Liver (tissue), 9 donors: ENCODE measurements around the gene ITGA2. TPM values are rescaled to one million over a fixed set of nuclear protein-coding genes. Genes with fewer than 3 reads are reported as not detected.

Experiments
- DNase-seq: peaks from one replicate; pipeline ENCODE4 v3.0.0-alpha.2; 2017; ENCODE audit warnings: low spot score
- H3K27ac ChIP-seq, 2 donors: one replicate each; pipeline ENCODE4 v1.7.0; 2013; ENCODE audit warnings: inconsistent platforms in 2 of 2, low read length in 2 of 2, control low read depth in 1 of 2, low read depth in 1 of 2, mild to moderate bottlenecking in 1 of 2
- H3K27me3 ChIP-seq, 4 donors: one replicate each; pipeline versions ENCODE4 v1.6.1 to v1.7.0; 2013; ENCODE audit warnings: low read length in 3 of 4, inconsistent platforms in 1 of 4, mild to moderate bottlenecking in 1 of 4, moderate library complexity in 1 of 4; ENCODE audit not compliant: control insufficient read depth in 4 of 4, insufficient read depth in 4 of 4
- H3K36me3 ChIP-seq, 4 donors: one replicate each; pipeline versions ENCODE4 v1.6.1 to v1.7.0; 2013; ENCODE audit warnings: low read length in 3 of 4, mild to moderate bottlenecking in 3 of 4, low read depth in 1 of 4, moderate library complexity in 1 of 4; ENCODE audit not compliant: control insufficient read depth in 4 of 4, insufficient read depth in 3 of 4
- H3K4me1 ChIP-seq, 4 donors: one replicate each; pipeline versions ENCODE4 v1.6.1 to v1.7.0; 2013; ENCODE audit warnings: low read length in 3 of 4, mild to moderate bottlenecking in 3 of 4, moderate library complexity in 1 of 4; ENCODE audit not compliant: control insufficient read depth in 4 of 4, insufficient read depth in 4 of 4
- H3K4me3 ChIP-seq, 3 donors: one replicate each; pipeline versions ENCODE4 v1.6.1 to v1.7.0; 2013; ENCODE audit warnings: low read length in 3 of 3, control low read depth in 1 of 3, low read depth in 1 of 3, mild to moderate bottlenecking in 1 of 3
- H3K9ac ChIP-seq, 2 donors: one replicate each; pipeline ENCODE4 v1.7.0; 2013; ENCODE audit warnings: low read length in 2 of 2, mild to moderate bottlenecking in 2 of 2, moderate library complexity in 2 of 2, control low read depth in 1 of 2, low read depth in 1 of 2
- H3K9me3 ChIP-seq, 4 donors: one replicate each; pipeline versions ENCODE4 v1.6.1 to v1.7.0; 2013; ENCODE audit warnings: low read length in 3 of 4; ENCODE audit not compliant: control insufficient read depth in 4 of 4
- EGR1 ChIP-seq, 2 donors: IDR thresholded peaks; 2 replicates each; pipeline ENCODE4 v1.6.1; 2016 to 2018; ENCODE audit warnings: antibody characterized with exemption in 2 of 2, low read depth in 2 of 2
- FOXA1 ChIP-seq: IDR thresholded peaks from 2 replicates; pipeline ENCODE4 v1.6.1; 2016; ENCODE audit warnings: antibody characterized with exemption
- FOXA2 ChIP-seq: IDR thresholded peaks from 2 replicates; pipeline ENCODE4 v1.6.1; 2016; ENCODE audit warnings: antibody characterized with exemption
- GABPA ChIP-seq, 2 donors: IDR thresholded peaks in 1 of 2; conservative IDR thresholded peaks in 1 of 2; 2 replicates each; pipeline ENCODE4 v1.6.1; 2016; ENCODE audit warnings: antibody characterized with exemption in 2 of 2, mild to moderate bottlenecking in 1 of 2, moderate library complexity in 1 of 2
- HNF4A ChIP-seq, 2 donors: conservative IDR thresholded peaks; 2 replicates each; pipeline ENCODE4 v1.6.1; 2016; ENCODE audit warnings: antibody characterized with exemption in 2 of 2, mild to moderate bottlenecking in 2 of 2
- HNF4G ChIP-seq: IDR thresholded peaks from 2 replicates; pipeline ENCODE4 v1.6.1; 2016; ENCODE audit warnings: antibody characterized with exemption
- JUND ChIP-seq, 2 donors: IDR thresholded peaks; 2 replicates each; pipeline ENCODE4 v1.6.1; 2016; ENCODE audit warnings: antibody characterized with exemption in 2 of 2
- NR2F2 ChIP-seq: IDR thresholded peaks from 2 replicates; pipeline ENCODE4 v1.6.1; 2016; ENCODE audit warnings: antibody characterized with exemption
- RAD21 ChIP-seq, 2 donors: IDR thresholded peaks; 2 replicates each; pipeline ENCODE4 v1.6.1; 2016; ENCODE audit warnings: antibody characterized with exemption in 2 of 2, mild to moderate bottlenecking in 2 of 2
- RXRA ChIP-seq, 2 donors: IDR thresholded peaks; 2 replicates each; pipeline ENCODE4 v1.6.1; 2017 to 2018; ENCODE audit warnings: antibody characterized with exemption in 2 of 2, mild to moderate bottlenecking in 1 of 2
- SP1 ChIP-seq: IDR thresholded peaks from 2 replicates; pipeline ENCODE4 v1.6.1; 2018; ENCODE audit warnings: antibody characterized with exemption, mild to moderate bottlenecking
- TAF1 ChIP-seq: conservative IDR thresholded peaks from 2 replicates; pipeline ENCODE4 v1.6.1; 2016; ENCODE audit warnings: antibody characterized with exemption, mild to moderate bottlenecking
- YY1 ChIP-seq: IDR thresholded peaks from 2 replicates; pipeline ENCODE4 v1.6.1; 2016; ENCODE audit warnings: antibody characterized with exemption, mild to moderate bottlenecking
- WGBS: extraction: QIAGEN DNeasy Blood & Tissue Kit; methylation state at CpG from one replicate; pipeline ENCODE4 v1.1.7; 2013; 5-methylcytosine and 5-hydroxymethylcytosine counted together
- polyA plus RNA-seq, 2 donors: library from polyadenylated mRNA; stranded (reverse) in 1 of 2; unstranded in 1 of 2; fragments of 200-250 nt in 1 of 2; fragments of >200 nt in 1 of 2; fragmentation: Nextera tagmentation in 1 of 2; extraction: Ambion mirVana in 1 of 2; gene quantifications; one replicate each; pipeline versions ENCODE4 v1.2.1 to v1.2.3, GENCODE V29; 2013 to 2015
- total RNA-seq, 2 donors: library from RNA; depleted of rRNA; stranded (reverse); fragments of >200 nt; gene quantifications; one replicate each; pipeline ENCODE4 v1.2.3, GENCODE V29; 2014
- TF ChIP-seq, protein P1 (sequence below): IDR thresholded peaks from 2 replicates; pipeline ENCODE4 v1.6.1; 2016; ENCODE audit warnings: antibody characterized with exemption
- TF ChIP-seq, protein P2 (sequence below): fragments of 150-350 bp; IDR thresholded peaks from 2 replicates; pipeline ENCODE4 v1.5.1; 2017; ENCODE audit warnings: improper control_type of control experiment, low read depth, low read length; ENCODE audit not compliant: missing input control
- TF ChIP-seq, protein P3 (sequence below): IDR thresholded peaks from 2 replicates; pipeline ENCODE4 v1.6.1; 2016; ENCODE audit warnings: antibody characterized with exemption, mild to moderate bottlenecking
- TF ChIP-seq, protein P4 (sequence below): IDR thresholded peaks from 2 replicates; pipeline ENCODE4 v1.6.1; 2016; ENCODE audit warnings: antibody characterized with exemption
- TF ChIP-seq, protein P5 (sequence below): IDR thresholded peaks from 2 replicates; pipeline ENCODE4 v1.6.1; 2016; ENCODE audit warnings: antibody characterized with exemption
- donor health status: healthy.
- donor health status: healthy.
- donor health status: healthy.
- donor health status: healthy.
- donor health status: healthy.

Gene ITGA2
- total and polyA plus RNA-seq, 4 donors, result 0.12 to 0.61 (median 0.33) TPM

DNA sequence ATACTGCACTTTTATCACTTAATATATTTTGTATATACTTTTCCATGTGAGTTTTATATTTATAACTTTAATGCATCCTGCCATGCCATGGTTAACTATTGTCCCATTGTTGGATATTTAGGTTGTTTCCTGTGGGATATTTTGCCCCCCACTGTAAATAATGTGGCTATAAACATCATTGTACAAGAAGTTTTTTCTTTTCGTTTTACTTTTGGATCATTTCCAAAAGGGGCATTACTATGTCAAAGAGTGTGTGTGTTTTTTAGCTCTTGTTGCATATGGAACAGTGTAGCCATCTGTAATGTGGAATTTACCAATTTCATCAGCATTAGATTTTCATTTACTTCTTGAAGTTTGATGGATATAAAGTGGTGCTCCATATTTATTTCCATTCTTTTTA is 13.3 kb downstream of the ITGA2 start:
- no peaks in the 10 kb centered on the region for H3K4me1 ChIP-seq
- DNase-seq, result no peak
- TF ChIP-seq HNF4G (no peak), GABPA (IDR thresholded peaks at IDR 0.05 in 1 of 2, conservative IDR thresholded peaks at IDR 0.05 in 1 of 2) (no peak), NR2F2 (no peak), JUND (IDR thresholded peaks at IDR 0.05) (no peak), FOXA1 (no peak), EGR1 (IDR thresholded peaks at IDR 0.05; ENCODE audit: low read depth in 2 of 2) (no peak), YY1 (no peak), HNF4A (conservative IDR thresholded peaks at IDR 0.05) (no peak), SP1 (no peak), RAD21 (IDR thresholded peaks at IDR 0.05) (no peak), TAF1 (no peak), RXRA (IDR thresholded peaks at IDR 0.05) (no peak), FOXA2 (no peak)
- TF ChIP-seq, protein P1, sequence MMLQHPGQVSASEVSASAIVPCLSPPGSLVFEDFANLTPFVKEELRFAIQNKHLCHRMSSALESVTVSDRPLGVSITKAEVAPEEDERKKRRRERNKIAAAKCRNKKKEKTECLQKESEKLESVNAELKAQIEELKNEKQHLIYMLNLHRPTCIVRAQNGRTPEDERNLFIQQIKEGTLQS, result no peak
- TF ChIP-seq, protein P2, sequence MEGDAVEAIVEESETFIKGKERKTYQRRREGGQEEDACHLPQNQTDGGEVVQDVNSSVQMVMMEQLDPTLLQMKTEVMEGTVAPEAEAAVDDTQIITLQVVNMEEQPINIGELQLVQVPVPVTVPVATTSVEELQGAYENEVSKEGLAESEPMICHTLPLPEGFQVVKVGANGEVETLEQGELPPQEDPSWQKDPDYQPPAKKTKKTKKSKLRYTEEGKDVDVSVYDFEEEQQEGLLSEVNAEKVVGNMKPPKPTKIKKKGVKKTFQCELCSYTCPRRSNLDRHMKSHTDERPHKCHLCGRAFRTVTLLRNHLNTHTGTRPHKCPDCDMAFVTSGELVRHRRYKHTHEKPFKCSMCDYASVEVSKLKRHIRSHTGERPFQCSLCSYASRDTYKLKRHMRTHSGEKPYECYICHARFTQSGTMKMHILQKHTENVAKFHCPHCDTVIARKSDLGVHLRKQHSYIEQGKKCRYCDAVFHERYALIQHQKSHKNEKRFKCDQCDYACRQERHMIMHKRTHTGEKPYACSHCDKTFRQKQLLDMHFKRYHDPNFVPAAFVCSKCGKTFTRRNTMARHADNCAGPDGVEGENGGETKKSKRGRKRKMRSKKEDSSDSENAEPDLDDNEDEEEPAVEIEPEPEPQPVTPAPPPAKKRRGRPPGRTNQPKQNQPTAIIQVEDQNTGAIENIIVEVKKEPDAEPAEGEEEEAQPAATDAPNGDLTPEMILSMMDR, result no peak
- TF ChIP-seq, protein P3, sequence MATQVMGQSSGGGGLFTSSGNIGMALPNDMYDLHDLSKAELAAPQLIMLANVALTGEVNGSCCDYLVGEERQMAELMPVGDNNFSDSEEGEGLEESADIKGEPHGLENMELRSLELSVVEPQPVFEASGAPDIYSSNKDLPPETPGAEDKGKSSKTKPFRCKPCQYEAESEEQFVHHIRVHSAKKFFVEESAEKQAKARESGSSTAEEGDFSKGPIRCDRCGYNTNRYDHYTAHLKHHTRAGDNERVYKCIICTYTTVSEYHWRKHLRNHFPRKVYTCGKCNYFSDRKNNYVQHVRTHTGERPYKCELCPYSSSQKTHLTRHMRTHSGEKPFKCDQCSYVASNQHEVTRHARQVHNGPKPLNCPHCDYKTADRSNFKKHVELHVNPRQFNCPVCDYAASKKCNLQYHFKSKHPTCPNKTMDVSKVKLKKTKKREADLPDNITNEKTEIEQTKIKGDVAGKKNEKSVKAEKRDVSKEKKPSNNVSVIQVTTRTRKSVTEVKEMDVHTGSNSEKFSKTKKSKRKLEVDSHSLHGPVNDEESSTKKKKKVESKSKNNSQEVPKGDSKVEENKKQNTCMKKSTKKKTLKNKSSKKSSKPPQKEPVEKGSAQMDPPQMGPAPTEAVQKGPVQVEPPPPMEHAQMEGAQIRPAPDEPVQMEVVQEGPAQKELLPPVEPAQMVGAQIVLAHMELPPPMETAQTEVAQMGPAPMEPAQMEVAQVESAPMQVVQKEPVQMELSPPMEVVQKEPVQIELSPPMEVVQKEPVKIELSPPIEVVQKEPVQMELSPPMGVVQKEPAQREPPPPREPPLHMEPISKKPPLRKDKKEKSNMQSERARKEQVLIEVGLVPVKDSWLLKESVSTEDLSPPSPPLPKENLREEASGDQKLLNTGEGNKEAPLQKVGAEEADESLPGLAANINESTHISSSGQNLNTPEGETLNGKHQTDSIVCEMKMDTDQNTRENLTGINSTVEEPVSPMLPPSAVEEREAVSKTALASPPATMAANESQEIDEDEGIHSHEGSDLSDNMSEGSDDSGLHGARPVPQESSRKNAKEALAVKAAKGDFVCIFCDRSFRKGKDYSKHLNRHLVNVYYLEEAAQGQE, result no peak
- TF ChIP-seq, protein P4, sequence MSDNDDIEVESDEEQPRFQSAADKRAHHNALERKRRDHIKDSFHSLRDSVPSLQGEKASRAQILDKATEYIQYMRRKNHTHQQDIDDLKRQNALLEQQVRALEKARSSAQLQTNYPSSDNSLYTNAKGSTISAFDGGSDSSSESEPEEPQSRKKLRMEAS, result no peak
- TF ChIP-seq, protein P5, sequence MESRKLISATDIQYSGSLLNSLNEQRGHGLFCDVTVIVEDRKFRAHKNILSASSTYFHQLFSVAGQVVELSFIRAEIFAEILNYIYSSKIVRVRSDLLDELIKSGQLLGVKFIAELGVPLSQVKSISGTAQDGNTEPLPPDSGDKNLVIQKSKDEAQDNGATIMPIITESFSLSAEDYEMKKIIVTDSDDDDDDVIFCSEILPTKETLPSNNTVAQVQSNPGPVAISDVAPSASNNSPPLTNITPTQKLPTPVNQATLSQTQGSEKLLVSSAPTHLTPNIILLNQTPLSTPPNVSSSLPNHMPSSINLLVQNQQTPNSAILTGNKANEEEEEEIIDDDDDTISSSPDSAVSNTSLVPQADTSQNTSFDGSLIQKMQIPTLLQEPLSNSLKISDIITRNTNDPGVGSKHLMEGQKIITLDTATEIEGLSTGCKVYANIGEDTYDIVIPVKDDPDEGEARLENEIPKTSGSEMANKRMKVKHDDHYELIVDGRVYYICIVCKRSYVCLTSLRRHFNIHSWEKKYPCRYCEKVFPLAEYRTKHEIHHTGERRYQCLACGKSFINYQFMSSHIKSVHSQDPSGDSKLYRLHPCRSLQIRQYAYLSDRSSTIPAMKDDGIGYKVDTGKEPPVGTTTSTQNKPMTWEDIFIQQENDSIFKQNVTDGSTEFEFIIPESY, result no peak
- no peak overlapping the region for H3K4me3 ChIP-seq
- no peaks in the 10 kb centered on the region for H3K36me3 ChIP-seq
- no peak overlapping the region for H3K27ac ChIP-seq
- WGBS, result 84% methylated on average over 1 of the region's 1 CpG
- no peak overlapping the region for H3K9ac ChIP-seq
- H3K27me3 ChIP-seq, result peaks cover 0 to 5% (median 0%) of the 10 kb centered on the region in 4 donors
- no peaks in the 10 kb centered on the region for H3K9me3 ChIP-seq
